K562 (cell line): Measurements from ENCODE around the gene DTNB. TPM values are rescaled to one million over a fixed set of nuclear protein-coding genes. Genes with fewer than 3 reads are reported as not detected.

Experiments used
- ATAC-seq: fragments of 200-7000 bp; cut with Tn5 transposase; 3 replicates; pipeline ENCODE4 v1.9.1; 2020; ENCODE audit warnings: moderate library complexity
- BruUV-seq: library from RNA; stranded (reverse); fragments of 400-500 nt; replicated peaks from 2 replicates; lab custom pipeline; 2021; lab: Mats Ljungman, UMichigan
- CTCF ChIA-PET: fragments of 300-600 bp; formaldehyde crosslinking; extraction: SDS; loops from one replicate; lab custom pipeline; 2021; ENCODE audit warnings: low intra/inter-chr PET ratio; lab: Yijun Ruan, JAX
- POLR2A ChIA-PET: fragments of 300-600, 350-650 bp; sonication (Branson Sonifier 250); formaldehyde crosslinking; extraction: SDS; loops from one replicate; lab custom pipeline; 2021; ENCODE audit warnings: antibody characterized with exemption, inconsistent platforms; lab: Yijun Ruan, JAX
- DNase-seq, 4 experiments: peaks; one replicate each; pipeline versions ENCODE4 v3.0.0 to v3.0.0-alpha.2; 2011 to 2018; ENCODE audit warnings: low spot score in 3 of 4, mixed read lengths in 3 of 4; ENCODE audit errors: extremely low read depth in 1 of 4
- FAIRE-seq: peaks from 2 replicates; lab custom pipeline; 2011; peaks lifted over from hg19 to GRCh38; lab: Jason Lieb, UNC
- H2AFZ ChIP-seq: 2 replicates; pipeline ENCODE4 v1.6.0; 2011; ENCODE audit warnings: low read depth, low read length, control low read depth, inconsistent platforms
- H3K27ac ChIP-seq: fragments of 200-600 bp; 3 replicates; pipeline ENCODE4 v1.8.0; 2011; ENCODE audit warnings: low read depth, mild to moderate bottlenecking, control low read depth, inconsistent platforms, low read length, moderate library complexity, mixed read lengths; ENCODE audit errors: extremely low read depth
- H3K27me3 ChIP-seq, 2 experiments: fragments of 300-600 bp in 1 of 2; 2 replicates in 1 of 2; 3 replicates in 1 of 2; pipeline versions ENCODE4 v1.6.0 to v1.8.0; 2011; ENCODE audit warnings: inconsistent platforms in 2 of 2, low read length in 2 of 2, mild to moderate bottlenecking in 1 of 2, mixed read lengths in 1 of 2, moderate library complexity in 1 of 2; ENCODE audit not compliant: control insufficient read depth in 2 of 2, insufficient read depth in 2 of 2
- H3K36me3 ChIP-seq: fragments of 300-600 bp; 3 replicates; pipeline ENCODE4 v1.8.0; 2011; ENCODE audit warnings: mild to moderate bottlenecking, low read length, inconsistent platforms; ENCODE audit not compliant: control insufficient read depth, insufficient read depth
- H3K4me1 ChIP-seq, 2 experiments: fragments of 200-600 bp in 1 of 2; replicated peaks in 1 of 2; 2 replicates in 1 of 2; 3 replicates in 1 of 2; pipeline versions ENCODE4 v1.5.1 to v1.8.0; 2011; ENCODE audit warnings: inconsistent platforms in 2 of 2, low read length in 2 of 2, mild to moderate bottlenecking in 1 of 2, mixed read lengths in 1 of 2, moderate library complexity in 1 of 2; ENCODE audit not compliant: control insufficient read depth in 2 of 2, insufficient read depth in 2 of 2
- H3K4me2 ChIP-seq: 2 replicates; pipeline ENCODE4 v1.6.1; 2011; ENCODE audit warnings: low read length, control low read depth, inconsistent platforms, mixed read lengths; ENCODE audit not compliant: insufficient read depth
- H3K4me3 ChIP-seq: fragments of 200-600 bp; sonication (generic), shearing (Covaris generic); 2 replicates; pipeline ENCODE4 v1.5.1; 2016; ENCODE audit warnings: control low read depth, inconsistent platforms
- H3K79me2 ChIP-seq: fragments of 200-600 bp; 3 replicates; pipeline ENCODE4 v1.8.0; 2011; ENCODE audit warnings: low read length, inconsistent platforms; ENCODE audit not compliant: control insufficient read depth, insufficient read depth
- H3K9ac ChIP-seq, 2 experiments: 2 replicates each; pipeline versions ENCODE4 v1.6.0 to v1.6.1; 2011; ENCODE audit warnings: low read depth in 2 of 2, low read length in 2 of 2, control low read depth in 1 of 2, inconsistent platforms in 1 of 2, mild to moderate bottlenecking in 1 of 2, mixed read lengths in 1 of 2; ENCODE audit not compliant: insufficient read depth in 1 of 2
- H3K9me1 ChIP-seq: one replicate; pipeline ENCODE4 v1.6.0; 2011; ENCODE audit warnings: inconsistent platforms, mild to moderate bottlenecking, low read length, moderate library complexity; ENCODE audit not compliant: control insufficient read depth, insufficient read depth
- H3K9me3 ChIP-seq: replicated peaks from 2 replicates; pipeline ENCODE4 v1.5.1; 2011; ENCODE audit warnings: low read depth, low read length, inconsistent platforms; ENCODE audit not compliant: control insufficient read depth, insufficient read depth
- H4K20me1 ChIP-seq: replicated peaks from 2 replicates; pipeline ENCODE4 v1.6.1; 2011; ENCODE audit warnings: low read length, inconsistent platforms, mixed read lengths; ENCODE audit not compliant: control insufficient read depth, insufficient read depth
- BHLHE40 ChIP-seq: IDR thresholded peaks from 2 replicates; pipeline ENCODE4 v1.6.1; 2011; ENCODE audit warnings: low read length, improper control_type of control experiment
- KLF16 ChIP-seq: IDR thresholded peaks from 2 replicates; pipeline ENCODE4 v1.6.1; 2016; ENCODE audit warnings: antibody characterized with exemption
- MED1 ChIP-seq: sonication (generic); formaldehyde crosslinking; IDR thresholded peaks from 2 replicates; pipeline ENCODE4 v1.8.1; 2023; ENCODE audit warnings: missing genetic modification reagents, borderline replicate concordance
- PHTF2 ChIP-seq: fragments of 250-450 bp; sonication (Bioruptor Pico); IDR thresholded peaks from 2 replicates; pipeline ENCODE4 v1.5.0; 2021; ENCODE audit warnings: mild to moderate bottlenecking
- POLR2G ChIP-seq: fragments of 200-400 bp; formaldehyde crosslinking; IDR thresholded peaks from 2 replicates; pipeline ENCODE4 v1.6.1; 2017; ENCODE audit warnings: low read depth, mild to moderate bottlenecking, antibody characterized with exemption, low read length, moderate library complexity
- RFX1 ChIP-seq: fragments of 450-650 bp; IDR thresholded peaks from 2 replicates; pipeline ENCODE4 v1.6.1; 2016; ENCODE audit warnings: mild to moderate bottlenecking, moderate library complexity
- SMAD3 ChIP-seq: fragments of 450-650 bp; formaldehyde crosslinking; conservative IDR thresholded peaks from 2 replicates; pipeline ENCODE4 v1.4.0; 2020; ENCODE audit warnings: mild to moderate bottlenecking
- WGBS: fragments of 100-300 bp; shearing (Covaris generic); methylation state at CpG from one replicate; pipeline ENCODE4 v1.1.6; 2016; ENCODE audit warnings: low coverage, mixed read lengths; ENCODE audit not compliant: insufficient coverage; ENCODE audit errors: missing lambda C conversion rate; 5-methylcytosine and 5-hydroxymethylcytosine counted together
- in situ Hi-C: fragments of 300-500 bp; cut with MboI; formaldehyde crosslinking; loops from 4 replicates; pipeline ENCODE4 v1.15.0; 2018; ENCODE audit warnings: inconsistent platforms, mixed read lengths
- intact Hi-C: fragments of 100-400 bp; cut with micrococcal nuclease; formaldehyde crosslinking; loops from 2 replicates; pipeline ENCODE4 v1.14.2; 2022
- polyA plus RNA-seq, 8 experiments: library from polyadenylated mRNA; depleted of rRNA in 4 of 8; stranded (reverse) in 5 of 8; unstranded in 3 of 8; fragments of >200 nt; fragmentation: Nextera tagmentation in 2 of 8; fragmentation: Illumina TruSeq in 1 of 8; extraction: Ambion mirVana in 2 of 8; extraction: Trizol in 1 of 8; gene quantifications; 2 replicates each; pipeline versions ENCODE4 v1.2.1 to v1.2.3, GENCODE V29; 2011 to 2014; ENCODE audit warnings: inconsistent platforms in 1 of 8, missing spikeins in 1 of 8
- total RNA-seq, 7 experiments: library from RNA; depleted of rRNA in 6 of 7; stranded (reverse); fragments of >200 nt in 6 of 7; fragmentation: Illumina TruSeq in 2 of 7; extraction: Trizol in 2 of 7; gene quantifications; 2 replicates each; pipeline versions ENCODE4 v1.2.1 to v1.2.3, GENCODE V29; 2011 to 2021; ENCODE audit warnings: low replicate concordance in 1 of 7
- TF ChIP-seq, protein P1 (sequence below): sonication (generic); formaldehyde crosslinking; IDR thresholded peaks from 2 replicates; pipeline ENCODE4 v1.8.1; 2023; ENCODE audit warnings: mild to moderate bottlenecking, missing genetic modification reagents, moderate library complexity
- TF ChIP-seq, protein P2 (sequence below): sonication (generic); formaldehyde crosslinking; IDR thresholded peaks from 2 replicates; pipeline ENCODE4 v1.9.0; 2022; ENCODE audit warnings: mild to moderate bottlenecking, missing genetic modification reagents
- TF ChIP-seq, protein P3 (sequence below): IDR thresholded peaks from 3 replicates; pipeline ENCODE4 v1.6.1; 2011; ENCODE audit warnings: borderline replicate concordance, mild to moderate bottlenecking; ENCODE audit not compliant: insufficient read length, insufficient read depth
- TF ChIP-seq, protein P4 (sequence below): fragments of 450-650 bp; IDR thresholded peaks from 2 replicates; pipeline ENCODE4 v1.6.1; 2018; ENCODE audit not compliant: partially characterized antibody
- TF ChIP-seq, protein P5 (sequence below): fragments of 250-450 bp; sonication (Bioruptor Pico); IDR thresholded peaks from 2 replicates; pipeline ENCODE4 v1.5.0; 2020; ENCODE audit warnings: mild to moderate bottlenecking, borderline replicate concordance

Gene DTNB
- total and polyA plus RNA-seq, 9 of the 15 experiments (the other 6 are each of a cell fraction or from before 2014, with no cell fraction given) = 0.18 to 2.0 (median 0.77) TPM; not detected in 2

DNA sequence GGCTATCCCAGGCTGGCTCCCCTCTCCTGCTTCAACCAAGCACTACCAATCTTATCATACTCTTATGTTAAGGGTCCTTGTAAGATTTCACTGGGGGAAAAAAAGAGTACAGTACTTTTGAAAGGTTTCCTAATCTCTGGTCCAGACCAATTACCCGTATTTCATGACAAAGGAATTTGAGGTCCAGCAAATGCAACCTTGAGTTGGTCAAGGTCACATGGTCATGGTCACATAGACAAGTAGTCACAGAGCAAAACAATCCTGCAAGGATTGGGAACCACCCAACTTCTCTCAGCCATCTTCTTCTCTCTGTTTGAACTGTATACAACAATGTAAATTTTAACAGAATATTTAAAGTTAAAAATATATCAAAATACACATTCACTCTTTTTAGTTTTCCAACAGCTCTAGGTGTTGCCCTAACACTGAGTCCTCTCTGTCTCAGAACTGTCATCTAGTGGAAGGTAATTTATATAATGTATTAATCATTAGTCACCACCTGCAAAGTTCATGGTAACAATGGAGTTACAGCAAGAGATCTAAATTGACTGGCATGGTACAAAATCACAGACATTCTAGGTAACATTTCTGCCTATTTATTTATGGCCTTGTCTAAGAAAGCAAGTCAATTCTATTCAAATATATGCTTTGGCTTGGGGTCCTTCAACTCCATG lies 21.5 kb downstream of the DTNB start (continued):
- no peak for TF ChIP-seq MED1
- no peak for TF ChIP-seq KLF16
- no peak for TF ChIP-seq PHTF2 (CRISPR knock-in tag)
- no peak for TF ChIP-seq POLR2G
- TF ChIP-seq, protein P1, sequence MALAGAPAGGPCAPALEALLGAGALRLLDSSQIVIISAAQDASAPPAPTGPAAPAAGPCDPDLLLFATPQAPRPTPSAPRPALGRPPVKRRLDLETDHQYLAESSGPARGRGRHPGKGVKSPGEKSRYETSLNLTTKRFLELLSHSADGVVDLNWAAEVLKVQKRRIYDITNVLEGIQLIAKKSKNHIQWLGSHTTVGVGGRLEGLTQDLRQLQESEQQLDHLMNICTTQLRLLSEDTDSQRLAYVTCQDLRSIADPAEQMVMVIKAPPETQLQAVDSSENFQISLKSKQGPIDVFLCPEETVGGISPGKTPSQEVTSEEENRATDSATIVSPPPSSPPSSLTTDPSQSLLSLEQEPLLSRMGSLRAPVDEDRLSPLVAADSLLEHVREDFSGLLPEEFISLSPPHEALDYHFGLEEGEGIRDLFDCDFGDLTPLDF (CRISPR knock-in tag) = no peak

DNA sequence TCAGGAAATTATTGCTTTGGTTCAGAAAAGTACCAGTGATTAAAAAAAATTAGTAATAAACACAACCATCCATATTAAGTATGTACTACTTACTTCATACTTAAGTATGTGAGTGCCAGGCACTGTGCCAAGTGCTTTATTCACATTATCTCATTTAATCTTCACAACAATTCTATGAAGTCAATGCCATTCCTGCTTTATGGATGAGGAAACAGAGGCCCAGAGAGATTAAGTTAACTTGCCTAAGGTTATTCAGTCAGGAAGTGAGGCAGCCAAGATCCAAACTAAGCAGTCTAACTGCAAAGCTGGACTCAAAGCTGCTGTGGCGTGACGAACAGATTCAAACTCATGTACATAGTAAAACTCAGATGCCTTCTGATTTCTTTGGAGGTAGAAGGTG lies 22.3 kb downstream of the DTNB start:
- FAIRE-seq (no peak), DNase-seq (no peak), ATAC-seq (no peak)
- BruUV-seq = no TSS peak
- no peaks in the 10 kb centered on the region for H4K20me1 ChIP-seq
- H3K9me1 ChIP-seq = no peaks in the 10 kb centered on the region
- ChIA-PET CTCF (no interaction called here), POLR2A (interaction anchor here (0.6 kb wide), 1 partner anchor 93 kb away, joined by 3 read pairs; no protein-coding TSS in a partner anchor)
- no peak overlapping the region for H3K27ac ChIP-seq
- no peaks in the 10 kb centered on the region for H3K36me3 ChIP-seq
- peaks cover 19 to 20% of the 10 kb centered on the region in 2 experiments; a peak in 4 of 5 replicates for H3K27me3 ChIP-seq
- intact Hi-C loops (no loop called here), in situ Hi-C loops (no loop called here)
- no peak overlapping the region for H2AFZ ChIP-seq
- H3K4me1 ChIP-seq = no peaks in the 10 kb centered on the region
- H3K9ac ChIP-seq = no peak overlapping the region
- 0% methylated on average over 2 of the region's 2 CpGs for WGBS
- no peak overlapping the region for H3K4me3 ChIP-seq
- H3K4me2 ChIP-seq = no peak overlapping the region
- no peaks in the 10 kb centered on the region for H3K79me2 ChIP-seq
- no peaks in the 10 kb centered on the region for H3K9me3 ChIP-seq
- TF ChIP-seq, protein P2, sequence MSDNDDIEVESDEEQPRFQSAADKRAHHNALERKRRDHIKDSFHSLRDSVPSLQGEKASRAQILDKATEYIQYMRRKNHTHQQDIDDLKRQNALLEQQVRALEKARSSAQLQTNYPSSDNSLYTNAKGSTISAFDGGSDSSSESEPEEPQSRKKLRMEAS (CRISPR knock-in tag) = no peak
- TF ChIP-seq, protein P3, sequence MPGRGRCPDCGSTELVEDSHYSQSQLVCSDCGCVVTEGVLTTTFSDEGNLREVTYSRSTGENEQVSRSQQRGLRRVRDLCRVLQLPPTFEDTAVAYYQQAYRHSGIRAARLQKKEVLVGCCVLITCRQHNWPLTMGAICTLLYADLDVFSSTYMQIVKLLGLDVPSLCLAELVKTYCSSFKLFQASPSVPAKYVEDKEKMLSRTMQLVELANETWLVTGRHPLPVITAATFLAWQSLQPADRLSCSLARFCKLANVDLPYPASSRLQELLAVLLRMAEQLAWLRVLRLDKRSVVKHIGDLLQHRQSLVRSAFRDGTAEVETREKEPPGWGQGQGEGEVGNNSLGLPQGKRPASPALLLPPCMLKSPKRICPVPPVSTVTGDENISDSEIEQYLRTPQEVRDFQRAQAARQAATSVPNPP = no peak
- TF ChIP-seq, protein P4, sequence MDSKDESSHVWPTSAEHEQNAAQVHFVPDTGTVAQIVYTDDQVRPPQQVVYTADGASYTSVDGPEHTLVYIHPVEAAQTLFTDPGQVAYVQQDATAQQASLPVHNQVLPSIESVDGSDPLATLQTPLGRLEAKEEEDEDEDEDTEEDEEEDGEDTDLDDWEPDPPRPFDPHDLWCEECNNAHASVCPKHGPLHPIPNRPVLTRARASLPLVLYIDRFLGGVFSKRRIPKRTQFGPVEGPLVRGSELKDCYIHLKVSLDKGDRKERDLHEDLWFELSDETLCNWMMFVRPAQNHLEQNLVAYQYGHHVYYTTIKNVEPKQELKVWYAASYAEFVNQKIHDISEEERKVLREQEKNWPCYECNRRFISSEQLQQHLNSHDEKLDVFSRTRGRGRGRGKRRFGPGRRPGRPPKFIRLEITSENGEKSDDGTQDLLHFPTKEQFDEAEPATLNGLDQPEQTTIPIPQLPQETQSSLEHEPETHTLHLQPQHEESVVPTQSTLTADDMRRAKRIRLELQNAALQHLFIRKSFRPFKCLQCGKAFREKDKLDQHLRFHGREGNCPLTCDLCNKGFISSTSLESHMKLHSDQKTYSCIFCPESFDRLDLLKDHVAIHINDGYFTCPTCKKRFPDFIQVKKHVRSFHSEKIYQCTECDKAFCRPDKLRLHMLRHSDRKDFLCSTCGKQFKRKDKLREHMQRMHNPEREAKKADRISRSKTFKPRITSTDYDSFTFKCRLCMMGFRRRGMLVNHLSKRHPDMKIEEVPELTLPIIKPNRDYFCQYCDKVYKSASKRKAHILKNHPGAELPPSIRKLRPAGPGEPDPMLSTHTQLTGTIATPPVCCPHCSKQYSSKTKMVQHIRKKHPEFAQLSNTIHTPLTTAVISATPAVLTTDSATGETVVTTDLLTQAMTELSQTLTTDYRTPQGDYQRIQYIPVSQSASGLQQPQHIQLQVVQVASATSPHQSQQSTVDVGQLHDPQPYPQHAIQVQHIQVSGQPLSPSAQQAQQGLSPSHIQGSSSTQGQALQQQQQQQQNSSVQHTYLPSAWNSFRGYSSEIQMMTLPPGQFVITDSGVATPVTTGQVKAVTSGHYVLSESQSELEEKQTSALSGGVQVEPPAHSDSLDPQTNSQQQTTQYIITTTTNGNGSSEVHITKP = no peak
- TF ChIP-seq SMAD3 (CRISPR knock-in tag) (no peak), BHLHE40 (no peak), RFX1 (no peak)
- TF ChIP-seq, protein P5, sequence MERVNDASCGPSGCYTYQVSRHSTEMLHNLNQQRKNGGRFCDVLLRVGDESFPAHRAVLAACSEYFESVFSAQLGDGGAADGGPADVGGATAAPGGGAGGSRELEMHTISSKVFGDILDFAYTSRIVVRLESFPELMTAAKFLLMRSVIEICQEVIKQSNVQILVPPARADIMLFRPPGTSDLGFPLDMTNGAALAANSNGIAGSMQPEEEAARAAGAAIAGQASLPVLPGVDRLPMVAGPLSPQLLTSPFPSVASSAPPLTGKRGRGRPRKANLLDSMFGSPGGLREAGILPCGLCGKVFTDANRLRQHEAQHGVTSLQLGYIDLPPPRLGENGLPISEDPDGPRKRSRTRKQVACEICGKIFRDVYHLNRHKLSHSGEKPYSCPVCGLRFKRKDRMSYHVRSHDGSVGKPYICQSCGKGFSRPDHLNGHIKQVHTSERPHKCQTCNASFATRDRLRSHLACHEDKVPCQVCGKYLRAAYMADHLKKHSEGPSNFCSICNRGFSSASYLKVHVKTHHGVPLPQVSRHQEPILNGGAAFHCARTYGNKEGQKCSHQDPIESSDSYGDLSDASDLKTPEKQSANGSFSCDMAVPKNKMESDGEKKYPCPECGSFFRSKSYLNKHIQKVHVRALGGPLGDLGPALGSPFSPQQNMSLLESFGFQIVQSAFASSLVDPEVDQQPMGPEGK (CRISPR knock-in tag) = no peak
